ENCODE measurements around the gene PRXL2A. TPM values are rescaled to one million over a fixed set of nuclear protein-coding genes. Genes with fewer than 3 reads are reported as not detected.

The PRXL2A gene
- total RNA-seq, 2 experiments from 2014 or later: 13.6 to 14.0 TPM

GRCh38 chr10:80462981-80463741 is 54.8 kb downstream of the PRXL2A start:
- peaks cover 20% of the 10 kb centered on the region for H3K36me3 Mint-ChIP-seq
- H3K9me3 Mint-ChIP-seq: no peaks in the 10 kb centered on the region
- POLR2A ChIA-PET: interaction anchor here (0.9 to 14.2 kb wide), 10 partner anchors 8 to 48 kb away, joined by 3 to 150 read pairs (median 6); partner anchors contain the start of gene TSPAN14
- DNase-seq (no peak), ATAC-seq (ENCODE audit: low read depth) (no peak)
- H3K4me3 Mint-ChIP-seq: peak overlapping the region; percentile 81
- peak overlapping the region; percentile 93 for H3K27ac Mint-ChIP-seq
- peaks cover 90% of the 10 kb centered on the region for H3K4me1 Mint-ChIP-seq
- no peaks in the 10 kb centered on the region for H3K27me3 Mint-ChIP-seq

- H3K27me3 Mint-ChIP-seq: no peaks in the 10 kb centered on the region
- POLR2A ChIA-PET: interaction anchor here (0.9 to 14.2 kb wide), 9 partner anchors 8 to 47 kb away, joined by 3 to 150 read pairs (median 6); partner anchors contain the start of gene TSPAN14
- H3K27ac Mint-ChIP-seq: peak overlapping the region; percentile 93
- no peaks in the 10 kb centered on the region for H3K9me3 Mint-ChIP-seq
- peaks cover 89% of the 10 kb centered on the region for H3K4me1 Mint-ChIP-seq
- DNase-seq (no peak), ATAC-seq (ENCODE audit: low read depth) (no peak)
- H3K4me3 Mint-ChIP-seq: peak overlapping the region; percentile 81
- H3K36me3 Mint-ChIP-seq: peaks cover 21% of the 10 kb centered on the region
These were observed 55.5 kb downstream of the PRXL2A start for GRCh38 chr10:80463868-80464267.

GRCh38 chr10:80464557-80465450 is 56.5 kb downstream of the PRXL2A start:
- no peaks in the 10 kb centered on the region for H3K27me3 Mint-ChIP-seq
- H3K4me1 Mint-ChIP-seq: peaks cover 87% of the 10 kb centered on the region
- H3K9me3 Mint-ChIP-seq: no peaks in the 10 kb centered on the region
- peak overlapping the region; percentile 81 for H3K4me3 Mint-ChIP-seq
- H3K36me3 Mint-ChIP-seq: peaks cover 23% of the 10 kb centered on the region
- DNase-seq (no peak), ATAC-seq (ENCODE audit: low read depth) (peak; percentile 6)
- POLR2A ChIA-PET: interaction anchor here (0.6 to 14.2 kb wide), 12 partner anchors 7 to 62 kb away, joined by 3 to 150 read pairs (median 4); partner anchors contain the start of gene TSPAN14
- H3K27ac Mint-ChIP-seq: peak overlapping the region; percentile 93

- no peak for DNase-seq
- H3K4me1 Mint-ChIP-seq: peaks cover 85% of the 10 kb centered on the region
- ATAC-seq (ENCODE audit: low read depth): peak; percentile 10
- POLR2A ChIA-PET: interaction anchor here (0.6 to 14.2 kb wide), 9 partner anchors 7 to 64 kb away, joined by 3 to 150 read pairs (median 4); no protein-coding TSS in a partner anchor
- peak overlapping the region; percentile 81 for H3K4me3 Mint-ChIP-seq
- no peaks in the 10 kb centered on the region for H3K9me3 Mint-ChIP-seq
- no peaks in the 10 kb centered on the region for H3K27me3 Mint-ChIP-seq
- peak overlapping the region; percentile 93 for H3K27ac Mint-ChIP-seq
- H3K36me3 Mint-ChIP-seq: peaks cover 27% of the 10 kb centered on the region
These were observed 57.1 kb downstream of the PRXL2A start for GRCh38 chr10:80465451-80465835.

- DNase-seq: no peak
- Mint-ChIP-seq H3K4me1 (peaks cover 85% of the 10 kb centered on the region), H3K36me3 (peaks cover 23% of the 10 kb centered on the region), H3K9me3 (no peaks in the 10 kb centered on the region), H3K4me3 (peak overlapping the region; percentile 81), H3K27me3 (no peaks in the 10 kb centered on the region), H3K27ac (peak overlapping the region; percentile 93)
- peak; percentile 44 for ATAC-seq (ENCODE audit: low read depth)
- POLR2A ChIA-PET: interaction anchor here (0.6 to 14.2 kb wide), 7 partner anchors 8 to 63 kb away, joined by 3 to 150 read pairs (median 5); no protein-coding TSS in a partner anchor
These were observed 57.7 kb downstream of the PRXL2A start for GRCh38 chr10:80465839-80466590.

GRCh38 chr10:80466724-80467326 is 58.5 kb downstream of the PRXL2A start:
- H3K27ac Mint-ChIP-seq: peak overlapping the region; percentile 93
- DNase-seq (no peak), ATAC-seq (ENCODE audit: low read depth) (no peak)
- peak overlapping the region; percentile 81 for H3K4me3 Mint-ChIP-seq
- peaks cover 85% of the 10 kb centered on the region for H3K4me1 Mint-ChIP-seq
- POLR2A ChIA-PET: interaction anchor here (1.0 to 14.2 kb wide), 6 partner anchors 8 to 63 kb away, joined by 3 to 150 read pairs (median 8); no protein-coding TSS in a partner anchor
- H3K9me3 Mint-ChIP-seq: no peaks in the 10 kb centered on the region
- peaks cover 23% of the 10 kb centered on the region for H3K36me3 Mint-ChIP-seq
- H3K27me3 Mint-ChIP-seq: no peaks in the 10 kb centered on the region

- POLR2A ChIA-PET: interaction anchor here (0.7 to 14.2 kb wide), 7 partner anchors 10 to 36 kb away, joined by 4 to 150 read pairs (median 9); no protein-coding TSS in a partner anchor
These were observed 59.7 kb downstream of the PRXL2A start for GRCh38 chr10:80468002-80468401.

GRCh38 chr10:80468806-80469421 is 60.6 kb downstream of the PRXL2A start:
- H3K36me3 Mint-ChIP-seq: peaks cover 25% of the 10 kb centered on the region
- H3K27me3 Mint-ChIP-seq: no peaks in the 10 kb centered on the region
- H3K4me3 Mint-ChIP-seq: peak overlapping the region; percentile 81
- no peaks in the 10 kb centered on the region for H3K9me3 Mint-ChIP-seq
- peak; percentile 9 for ATAC-seq (ENCODE audit: low read depth)
- peak overlapping the region; percentile 93 for H3K27ac Mint-ChIP-seq
- DNase-seq: no peak
- POLR2A ChIA-PET: interaction anchor here (0.8 to 14.2 kb wide), 7 partner anchors 9 to 43 kb away, joined by 3 to 150 read pairs (median 4); no protein-coding TSS in a partner anchor
- H3K4me1 Mint-ChIP-seq: peaks cover 87% of the 10 kb centered on the region

More at GRCh38 chr10:80468002-80468401, 59.7 kb downstream of the PRXL2A start:
- Mint-ChIP-seq H3K4me1 (peaks cover 88% of the 10 kb centered on the region), H3K27me3 (no peaks in the 10 kb centered on the region), H3K4me3 (peak overlapping the region; percentile 81), H3K9me3 (no peaks in the 10 kb centered on the region), H3K27ac (peak overlapping the region; percentile 93), H3K36me3 (peaks cover 29% of the 10 kb centered on the region)
- DNase-seq: no peak
- peak; percentile 53 for ATAC-seq (ENCODE audit: low read depth)

GRCh38 chr10:80470266-80470665 is 61.9 kb downstream of the PRXL2A start:
- Mint-ChIP-seq H3K27ac (no peak overlapping the region), H3K4me3 (peak overlapping the region; percentile 44), H3K36me3 (peaks cover 35% of the 10 kb centered on the region), H3K9me3 (no peaks in the 10 kb centered on the region), H3K27me3 (no peaks in the 10 kb centered on the region), H3K4me1 (peaks cover 85% of the 10 kb centered on the region)
- no peak for ATAC-seq (ENCODE audit: low read depth)
- DNase-seq: no peak
- POLR2A ChIA-PET: interaction anchor here (1.0 to 14.2 kb wide), 4 partner anchors 7 to 41 kb away, joined by 3 to 150 read pairs (median 46); no protein-coding TSS in a partner anchor

- Mint-ChIP-seq H3K27me3 (no peaks in the 10 kb centered on the region), H3K4me1 (peaks cover 81% of the 10 kb centered on the region), H3K4me3 (peak overlapping the region; percentile 74), H3K9me3 (no peaks in the 10 kb centered on the region), H3K36me3 (peaks cover 36% of the 10 kb centered on the region), H3K27ac (peak overlapping the region; percentile 90)
- ATAC-seq (ENCODE audit: low read depth) (peak; percentile 4), DNase-seq (no peak)
- POLR2A ChIA-PET: interaction anchor here (0.6 to 14.2 kb wide), 5 partner anchors 8 to 283 kb away, joined by 3 to 150 read pairs (median 17); no protein-coding TSS in a partner anchor
These were observed 62.6 kb downstream of the PRXL2A start for GRCh38 chr10:80471001-80471400.

GRCh38 chr10:80471715-80472233 is 63.4 kb downstream of the PRXL2A start:
- no peaks in the 10 kb centered on the region for H3K9me3 Mint-ChIP-seq
- peak overlapping the region; percentile 74 for H3K4me3 Mint-ChIP-seq
- H3K36me3 Mint-ChIP-seq: peaks cover 35% of the 10 kb centered on the region
- POLR2A ChIA-PET: interaction anchor here (0.6 to 14.2 kb wide), 7 partner anchors 8 to 284 kb away, joined by 3 to 150 read pairs (median 4); no protein-coding TSS in a partner anchor
- ATAC-seq (ENCODE audit: low read depth): peak; percentile 17
- no peaks in the 10 kb centered on the region for H3K27me3 Mint-ChIP-seq
- H3K4me1 Mint-ChIP-seq: peaks cover 75% of the 10 kb centered on the region
- DNase-seq: no peak
- peak overlapping the region; percentile 90 for H3K27ac Mint-ChIP-seq

All from activated naive CD8-positive, alpha-beta T cell treated with anti-CD3 and anti-CD28 coated beads, Interleukin-2, amount 10 ng/mL, durations not matched to agents 7 days and 5 days (primary cell).